ENCODE data around the gene BDH1.

Gene BDH1

DNA sequence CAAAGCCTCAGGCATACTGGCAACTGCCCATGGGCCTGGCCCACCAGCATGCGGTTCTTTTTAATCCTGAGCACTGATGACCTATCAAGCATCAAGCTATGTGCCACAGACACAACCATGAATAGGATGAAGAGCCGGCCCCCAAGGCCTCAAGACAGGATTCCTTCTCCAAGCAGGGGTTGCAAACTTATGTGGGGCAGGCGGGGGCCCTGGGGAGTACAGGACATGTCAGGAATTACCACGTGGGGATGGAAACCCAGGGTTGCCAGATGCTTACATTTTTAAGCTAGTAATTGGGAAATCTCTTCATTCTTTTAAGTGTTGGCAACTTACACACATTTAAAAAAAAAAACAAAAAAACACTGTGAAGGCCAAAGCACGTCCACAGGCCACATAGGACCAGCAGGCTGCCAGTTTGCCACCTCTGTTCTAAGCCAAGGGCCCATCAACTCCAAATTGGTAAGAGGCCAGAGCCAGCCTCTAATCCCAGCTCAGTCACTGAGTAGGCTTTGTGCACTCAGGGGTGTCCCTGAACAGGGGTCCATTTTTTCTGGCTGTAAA is 32.8 kb downstream of the BDH1 start:
- H3K79me2 ChIP-seq (ENCODE audit: insufficient read depth, low read length), result no peaks in the 10 kb centered on the region
- no peaks in the 10 kb centered on the region for H3K9me3 ChIP-seq (ENCODE audit: insufficient read depth, low read length)
- no peaks in the 10 kb centered on the region for H4K20me1 ChIP-seq (ENCODE audit: low read depth, low read length)
- no peak for TF ChIP-seq EZH2phosphoT487 (conservative IDR thresholded peaks at IDR 0.05; ENCODE audit: low read length)
- TF ChIP-seq, protein P1, sequence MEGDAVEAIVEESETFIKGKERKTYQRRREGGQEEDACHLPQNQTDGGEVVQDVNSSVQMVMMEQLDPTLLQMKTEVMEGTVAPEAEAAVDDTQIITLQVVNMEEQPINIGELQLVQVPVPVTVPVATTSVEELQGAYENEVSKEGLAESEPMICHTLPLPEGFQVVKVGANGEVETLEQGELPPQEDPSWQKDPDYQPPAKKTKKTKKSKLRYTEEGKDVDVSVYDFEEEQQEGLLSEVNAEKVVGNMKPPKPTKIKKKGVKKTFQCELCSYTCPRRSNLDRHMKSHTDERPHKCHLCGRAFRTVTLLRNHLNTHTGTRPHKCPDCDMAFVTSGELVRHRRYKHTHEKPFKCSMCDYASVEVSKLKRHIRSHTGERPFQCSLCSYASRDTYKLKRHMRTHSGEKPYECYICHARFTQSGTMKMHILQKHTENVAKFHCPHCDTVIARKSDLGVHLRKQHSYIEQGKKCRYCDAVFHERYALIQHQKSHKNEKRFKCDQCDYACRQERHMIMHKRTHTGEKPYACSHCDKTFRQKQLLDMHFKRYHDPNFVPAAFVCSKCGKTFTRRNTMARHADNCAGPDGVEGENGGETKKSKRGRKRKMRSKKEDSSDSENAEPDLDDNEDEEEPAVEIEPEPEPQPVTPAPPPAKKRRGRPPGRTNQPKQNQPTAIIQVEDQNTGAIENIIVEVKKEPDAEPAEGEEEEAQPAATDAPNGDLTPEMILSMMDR (IDR thresholded peaks at IDR 0.05; ENCODE audit: insufficient read depth, low read length, poor library complexity, severe bottlenecking), result no peak
- H3K4me2 ChIP-seq (ENCODE audit: low read depth, low read length, poor library complexity, severe bottlenecking), result no peak overlapping the region
- no peak overlapping the region for H2AFZ ChIP-seq (ENCODE audit: low read depth, low read length, severe bottlenecking)
- no peak overlapping the region for H3K27ac ChIP-seq (ENCODE audit: low read depth, low read length)
- no peaks in the 10 kb centered on the region for H3K36me3 ChIP-seq (ENCODE audit: low read length)
- H3K9me2 ChIP-seq (replicated peaks; ENCODE audit: insufficient read depth, low read length), result no peaks in the 10 kb centered on the region
- H3K27me3 ChIP-seq (ENCODE audit: low read length), result no peaks in the 10 kb centered on the region
- H3K4me3 ChIP-seq (ENCODE audit: insufficient read depth, low read length, poor library complexity, severe bottlenecking), result no peak overlapping the region
- H3K9ac ChIP-seq (ENCODE audit: low read length), result no peak overlapping the region
- H3F3A ChIP-seq (ENCODE audit: insufficient read depth), result peaks cover 5% of the 10 kb centered on the region; the same call in 1 of the 2 replicates

DNA sequence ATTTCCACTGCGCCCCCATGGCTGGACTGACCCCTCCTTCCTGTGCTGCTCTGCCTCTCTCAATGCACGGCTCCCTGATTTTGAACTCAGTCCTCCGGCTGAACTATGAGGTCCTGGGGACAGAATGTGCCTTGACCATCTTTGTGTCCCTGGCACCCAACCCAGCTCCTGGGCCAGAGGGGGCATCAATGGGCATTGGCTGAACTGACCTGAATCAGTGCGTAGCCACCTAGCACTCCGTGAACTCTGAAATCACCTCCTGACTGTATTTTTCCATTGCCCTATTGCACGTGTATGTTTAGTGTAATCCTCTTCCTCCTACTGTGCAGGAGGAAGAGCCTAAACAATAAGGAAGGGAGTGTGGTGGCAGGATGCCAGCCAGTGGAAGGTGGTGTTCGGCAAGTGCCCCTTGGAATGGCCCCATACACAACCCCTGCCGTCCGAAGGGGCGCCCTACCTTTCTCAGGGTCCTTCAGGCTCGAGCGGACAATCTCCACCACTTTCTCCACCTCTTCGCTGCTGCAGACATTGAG is 33.5 kb downstream of the BDH1 start:
- no peaks in the 10 kb centered on the region for H3K36me3 ChIP-seq (ENCODE audit: low read length)
- H3K27ac ChIP-seq (ENCODE audit: low read depth, low read length), result no peak overlapping the region

DNA sequence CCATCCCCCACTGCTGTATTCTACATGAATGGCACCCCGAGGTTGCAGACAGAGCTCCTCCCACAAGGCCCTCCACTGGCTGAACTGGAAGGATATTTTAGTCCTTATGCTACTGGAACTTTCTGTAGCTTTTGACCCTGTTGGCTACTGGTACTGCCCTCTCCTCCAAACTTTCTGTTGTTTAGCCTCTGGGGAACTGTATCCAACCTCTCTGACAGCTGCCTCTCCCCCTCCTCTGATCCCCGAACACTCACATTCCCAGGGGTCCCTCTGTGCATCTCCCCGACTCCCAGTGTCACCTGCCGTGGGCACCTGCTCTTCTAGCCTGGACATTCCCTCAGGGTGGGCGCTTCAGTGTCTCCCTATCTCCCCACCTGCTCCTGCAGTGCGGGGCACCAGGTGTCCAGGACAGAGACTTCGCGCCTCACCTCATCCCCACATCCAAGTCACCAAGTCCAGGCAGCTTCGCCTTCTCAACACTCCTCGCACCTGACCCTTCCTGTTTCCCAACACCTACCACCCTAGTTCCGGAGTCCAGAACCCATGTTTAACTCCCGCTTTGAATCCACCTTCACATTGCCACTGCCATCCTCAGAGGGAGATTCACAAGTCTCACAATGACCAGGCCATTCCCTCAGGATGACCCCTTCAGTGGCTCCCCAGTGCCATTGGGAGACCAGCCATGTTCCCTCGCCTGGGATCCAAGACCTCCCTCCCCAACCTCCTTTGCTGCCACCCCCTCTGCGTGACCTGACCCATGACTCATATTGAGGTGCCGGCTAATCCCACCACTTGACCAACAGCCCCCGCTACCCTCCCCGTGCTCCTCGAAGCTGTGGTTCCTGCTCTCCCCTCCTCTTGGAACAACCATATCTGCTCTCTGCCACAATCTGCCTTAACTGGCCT is 34.2 kb downstream of the BDH1 start:
- Histone ChIP-seq H3K36me3 (ENCODE audit: low read length) (no peaks in the 10 kb centered on the region), H3K27me3 (ENCODE audit: low read length) (no peaks in the 10 kb centered on the region), H3K9me2 (replicated peaks; ENCODE audit: insufficient read depth, low read length) (no peaks in the 10 kb centered on the region), H3K4me2 (ENCODE audit: low read depth, low read length, poor library complexity, severe bottlenecking) (no peak overlapping the region), H4K20me1 (ENCODE audit: low read depth, low read length) (no peaks in the 10 kb centered on the region), H3K9me3 (ENCODE audit: insufficient read depth, low read length) (no peaks in the 10 kb centered on the region), H3K79me2 (ENCODE audit: insufficient read depth, low read length) (no peaks in the 10 kb centered on the region), H3F3A (ENCODE audit: insufficient read depth) (peaks cover 5% of the 10 kb centered on the region; the same call in 1 of the 2 replicates), H3K27ac (ENCODE audit: low read depth, low read length) (no peak overlapping the region), H2AFZ (ENCODE audit: low read depth, low read length, severe bottlenecking) (no peak overlapping the region), H3K4me3 (ENCODE audit: insufficient read depth, low read length, poor library complexity, severe bottlenecking) (no peak overlapping the region), H3K9ac (ENCODE audit: low read length) (no peak overlapping the region)
- no peak for TF ChIP-seq EZH2phosphoT487 (conservative IDR thresholded peaks at IDR 0.05; ENCODE audit: low read length)
- TF ChIP-seq, protein P1 (IDR thresholded peaks at IDR 0.05; ENCODE audit: insufficient read depth, low read length, poor library complexity, severe bottlenecking), result no peak

More for the DNA sequence above, 33.5 kb downstream of the BDH1 start:
- Histone ChIP-seq H3K9ac (ENCODE audit: low read length) (no peak overlapping the region), H3K4me2 (ENCODE audit: low read depth, low read length, poor library complexity, severe bottlenecking) (no peak overlapping the region), H4K20me1 (ENCODE audit: low read depth, low read length) (no peaks in the 10 kb centered on the region), H3K27me3 (ENCODE audit: low read length) (no peaks in the 10 kb centered on the region), H3K9me2 (replicated peaks; ENCODE audit: insufficient read depth, low read length) (no peaks in the 10 kb centered on the region), H2AFZ (ENCODE audit: low read depth, low read length, severe bottlenecking) (no peak overlapping the region), H3K9me3 (ENCODE audit: insufficient read depth, low read length) (no peaks in the 10 kb centered on the region), H3F3A (ENCODE audit: insufficient read depth) (peaks cover 5% of the 10 kb centered on the region; the same call in 1 of the 2 replicates), H3K79me2 (ENCODE audit: insufficient read depth, low read length) (no peaks in the 10 kb centered on the region), H3K4me3 (ENCODE audit: insufficient read depth, low read length, poor library complexity, severe bottlenecking) (no peak overlapping the region)
- TF ChIP-seq, protein P1 (IDR thresholded peaks at IDR 0.05; ENCODE audit: insufficient read depth, low read length, poor library complexity, severe bottlenecking), result no peak
- no peak for TF ChIP-seq EZH2phosphoT487 (conservative IDR thresholded peaks at IDR 0.05; ENCODE audit: low read length)

Measured in SU-DHL-6 (cell line).